SK-N-SH treated with all-trans-retinoic acid at 6 μM for 48 hours (cell line): ENCODE measurements around the gene KRABD2.

Experiments used
- ARNTL ChIP-seq: fragments of 450-650 bp; formaldehyde crosslinking; IDR thresholded peaks from 2 replicates; pipeline ENCODE4 v1.5.0; 2020; ENCODE audit warnings: low read depth, mild to moderate bottlenecking, moderate library complexity, borderline replicate concordance
- CSDC2 ChIP-seq: fragments of 250-450 bp; sonication (Bioruptor Pico); IDR thresholded peaks from 2 replicates; pipeline ENCODE4 v1.5.0; 2020; ENCODE audit warnings: mild to moderate bottlenecking, moderate library complexity
- ISL1 ChIP-seq: fragments of 250-450 bp; sonication (Bioruptor Pico); IDR thresholded peaks from 2 replicates; pipeline ENCODE4 v2.1.2; 2022; ENCODE audit warnings: mild to moderate bottlenecking, moderate library complexity
- TOX ChIP-seq: fragments of 250-450 bp; sonication (Bioruptor Pico); IDR thresholded peaks from 2 replicates; pipeline ENCODE4 v1.8.0; 2021; ENCODE audit warnings: mild to moderate bottlenecking, moderate library complexity, borderline replicate concordance
- ZC3H10 ChIP-seq: fragments of 250-450 bp; sonication (Bioruptor Pico); IDR thresholded peaks from 2 replicates; pipeline ENCODE4 v1.5.1; 2021; ENCODE audit warnings: mild to moderate bottlenecking, moderate library complexity
- ZFP30 ChIP-seq: fragments of 450-650 bp; formaldehyde crosslinking; IDR thresholded peaks from 2 replicates; pipeline ENCODE4 v1.5.0; 2022; ENCODE audit warnings: mild to moderate bottlenecking, moderate library complexity
- ZNF565 ChIP-seq: fragments of 450-650 bp; formaldehyde crosslinking; conservative IDR thresholded peaks from 2 replicates; pipeline ENCODE4 v1.5.0; 2020; ENCODE audit warnings: low read depth, mild to moderate bottlenecking, moderate library complexity
- ZNF70 ChIP-seq: fragments of 450-650 bp; formaldehyde crosslinking; IDR thresholded peaks from 2 replicates; pipeline ENCODE4 v1.5.0; 2020; ENCODE audit warnings: mild to moderate bottlenecking, moderate library complexity
- ZNF8 ChIP-seq: fragments of 450-650 bp; formaldehyde crosslinking; IDR thresholded peaks from 2 replicates; pipeline ENCODE4 v1.5.0; 2020; ENCODE audit warnings: mild to moderate bottlenecking, moderate library complexity
- TF ChIP-seq, protein P1 (sequence below): fragments of 250-450 bp; sonication (Bioruptor Pico); IDR thresholded peaks from 2 replicates; pipeline ENCODE4 v1.8.0; 2020; ENCODE audit warnings: mild to moderate bottlenecking, moderate library complexity, borderline replicate concordance
- TF ChIP-seq, protein P2 (sequence below): fragments of 250-450 bp; sonication (Bioruptor Pico); IDR thresholded peaks from 2 replicates; pipeline ENCODE4 v1.5.1; 2020; ENCODE audit warnings: low read depth, mild to moderate bottlenecking, moderate library complexity

- TF ChIP-seq, protein P1, sequence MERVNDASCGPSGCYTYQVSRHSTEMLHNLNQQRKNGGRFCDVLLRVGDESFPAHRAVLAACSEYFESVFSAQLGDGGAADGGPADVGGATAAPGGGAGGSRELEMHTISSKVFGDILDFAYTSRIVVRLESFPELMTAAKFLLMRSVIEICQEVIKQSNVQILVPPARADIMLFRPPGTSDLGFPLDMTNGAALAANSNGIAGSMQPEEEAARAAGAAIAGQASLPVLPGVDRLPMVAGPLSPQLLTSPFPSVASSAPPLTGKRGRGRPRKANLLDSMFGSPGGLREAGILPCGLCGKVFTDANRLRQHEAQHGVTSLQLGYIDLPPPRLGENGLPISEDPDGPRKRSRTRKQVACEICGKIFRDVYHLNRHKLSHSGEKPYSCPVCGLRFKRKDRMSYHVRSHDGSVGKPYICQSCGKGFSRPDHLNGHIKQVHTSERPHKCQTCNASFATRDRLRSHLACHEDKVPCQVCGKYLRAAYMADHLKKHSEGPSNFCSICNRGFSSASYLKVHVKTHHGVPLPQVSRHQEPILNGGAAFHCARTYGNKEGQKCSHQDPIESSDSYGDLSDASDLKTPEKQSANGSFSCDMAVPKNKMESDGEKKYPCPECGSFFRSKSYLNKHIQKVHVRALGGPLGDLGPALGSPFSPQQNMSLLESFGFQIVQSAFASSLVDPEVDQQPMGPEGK (CRISPR knock-in tag): no peak
- TF ChIP-seq CSDC2 (CRISPR knock-in tag) (no peak), ZNF8 (no peak), ZC3H10 (CRISPR knock-in tag) (no peak), ZNF70 (CRISPR knock-in tag) (no peak), ARNTL (CRISPR knock-in tag) (no peak), ZNF565 (CRISPR knock-in tag) (no peak), ZFP30 (CRISPR knock-in tag) (no peak), TOX (CRISPR knock-in tag) (no peak), ISL1 (CRISPR knock-in tag) (no peak)
- TF ChIP-seq, protein P2, sequence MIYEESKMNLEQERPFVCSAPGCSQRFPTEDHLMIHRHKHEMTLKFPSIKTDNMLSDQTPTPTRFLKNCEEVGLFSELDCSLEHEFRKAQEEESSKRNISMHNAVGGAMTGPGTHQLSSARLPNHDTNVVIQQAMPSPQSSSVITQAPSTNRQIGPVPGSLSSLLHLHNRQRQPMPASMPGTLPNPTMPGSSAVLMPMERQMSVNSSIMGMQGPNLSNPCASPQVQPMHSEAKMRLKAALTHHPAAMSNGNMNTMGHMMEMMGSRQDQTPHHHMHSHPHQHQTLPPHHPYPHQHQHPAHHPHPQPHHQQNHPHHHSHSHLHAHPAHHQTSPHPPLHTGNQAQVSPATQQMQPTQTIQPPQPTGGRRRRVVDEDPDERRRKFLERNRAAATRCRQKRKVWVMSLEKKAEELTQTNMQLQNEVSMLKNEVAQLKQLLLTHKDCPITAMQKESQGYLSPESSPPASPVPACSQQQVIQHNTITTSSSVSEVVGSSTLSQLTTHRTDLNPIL (CRISPR knock-in tag): no peak
Observed at GRCh38 chr17:8392674-8393469, 16.4 kb upstream of the KRABD2 start.
